Omental fat pad (tissue), 4 donors: ENCODE measurements around the gene ZNF805. TPM values are rescaled to one million over a fixed set of nuclear protein-coding genes. Genes with fewer than 3 reads are reported as not detected.
A peak's percentile ranks its signal among the peaks of the same experiment; 100 is the strongest.
"Not testable (repeated sequence)": the region's sequence is repeated elsewhere in the genome, so short reads cannot be mapped to it uniquely, and the experiment has no call there.

Experiments
- ATAC-seq: fragments of 150-250 bp; one replicate; pipeline ENCODE4 v1.9.1; 2016; ENCODE audit warnings: mild to moderate bottlenecking, moderate library complexity; ENCODE audit not compliant: low FRiP score
- DNase-seq: peaks from one replicate; pipeline ENCODE4 v3.0.0-alpha.2; 2019; ENCODE audit warnings: low spot score
- total RNA-seq, 4 donors: library from RNA; depleted of rRNA; stranded (reverse); fragments of >200 nt; gene quantifications; one replicate each; pipeline ENCODE4 v1.1.0, GENCODE V29; 2016
- TF ChIP-seq, protein P1 (sequence below), 3 donors: fragments of 450-650 bp; IDR thresholded peaks; one replicate each; pipeline ENCODE4 v1.5.1; 2016 to 2017; ENCODE audit warnings: antibody characterized with exemption in 3 of 3, mild to moderate bottlenecking in 3 of 3, moderate library complexity in 2 of 3

Gene ZNF805
- total RNA-seq, 4 donors from 2014 or later = 14.8 to 21.6 (median 19.4) TPM

DNA sequence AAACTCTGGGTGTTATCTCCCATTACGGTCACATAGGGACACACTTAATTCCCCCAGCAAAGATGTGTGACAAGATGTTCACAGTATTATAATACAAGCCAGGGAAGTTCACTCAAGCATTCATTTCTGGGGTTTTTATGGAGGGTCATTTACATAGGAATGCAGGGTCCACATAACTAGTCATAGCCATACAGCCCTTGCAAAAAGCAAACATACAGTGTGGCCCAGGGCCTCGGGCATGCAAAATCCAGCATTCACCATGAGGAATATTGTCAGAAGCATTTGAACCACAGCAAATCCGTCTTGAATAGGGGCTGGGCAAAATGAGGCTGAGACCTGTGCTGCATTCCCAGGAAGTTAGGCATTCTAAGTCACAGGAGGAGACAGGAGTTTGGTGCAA lies 26.9 kb downstream of the ZNF805 start:
- TF ChIP-seq, protein P1, sequence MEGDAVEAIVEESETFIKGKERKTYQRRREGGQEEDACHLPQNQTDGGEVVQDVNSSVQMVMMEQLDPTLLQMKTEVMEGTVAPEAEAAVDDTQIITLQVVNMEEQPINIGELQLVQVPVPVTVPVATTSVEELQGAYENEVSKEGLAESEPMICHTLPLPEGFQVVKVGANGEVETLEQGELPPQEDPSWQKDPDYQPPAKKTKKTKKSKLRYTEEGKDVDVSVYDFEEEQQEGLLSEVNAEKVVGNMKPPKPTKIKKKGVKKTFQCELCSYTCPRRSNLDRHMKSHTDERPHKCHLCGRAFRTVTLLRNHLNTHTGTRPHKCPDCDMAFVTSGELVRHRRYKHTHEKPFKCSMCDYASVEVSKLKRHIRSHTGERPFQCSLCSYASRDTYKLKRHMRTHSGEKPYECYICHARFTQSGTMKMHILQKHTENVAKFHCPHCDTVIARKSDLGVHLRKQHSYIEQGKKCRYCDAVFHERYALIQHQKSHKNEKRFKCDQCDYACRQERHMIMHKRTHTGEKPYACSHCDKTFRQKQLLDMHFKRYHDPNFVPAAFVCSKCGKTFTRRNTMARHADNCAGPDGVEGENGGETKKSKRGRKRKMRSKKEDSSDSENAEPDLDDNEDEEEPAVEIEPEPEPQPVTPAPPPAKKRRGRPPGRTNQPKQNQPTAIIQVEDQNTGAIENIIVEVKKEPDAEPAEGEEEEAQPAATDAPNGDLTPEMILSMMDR (IDR thresholded peaks at IDR 0.05) = no peak
- no peak for DNase-seq
- ATAC-seq = no peak

DNA sequence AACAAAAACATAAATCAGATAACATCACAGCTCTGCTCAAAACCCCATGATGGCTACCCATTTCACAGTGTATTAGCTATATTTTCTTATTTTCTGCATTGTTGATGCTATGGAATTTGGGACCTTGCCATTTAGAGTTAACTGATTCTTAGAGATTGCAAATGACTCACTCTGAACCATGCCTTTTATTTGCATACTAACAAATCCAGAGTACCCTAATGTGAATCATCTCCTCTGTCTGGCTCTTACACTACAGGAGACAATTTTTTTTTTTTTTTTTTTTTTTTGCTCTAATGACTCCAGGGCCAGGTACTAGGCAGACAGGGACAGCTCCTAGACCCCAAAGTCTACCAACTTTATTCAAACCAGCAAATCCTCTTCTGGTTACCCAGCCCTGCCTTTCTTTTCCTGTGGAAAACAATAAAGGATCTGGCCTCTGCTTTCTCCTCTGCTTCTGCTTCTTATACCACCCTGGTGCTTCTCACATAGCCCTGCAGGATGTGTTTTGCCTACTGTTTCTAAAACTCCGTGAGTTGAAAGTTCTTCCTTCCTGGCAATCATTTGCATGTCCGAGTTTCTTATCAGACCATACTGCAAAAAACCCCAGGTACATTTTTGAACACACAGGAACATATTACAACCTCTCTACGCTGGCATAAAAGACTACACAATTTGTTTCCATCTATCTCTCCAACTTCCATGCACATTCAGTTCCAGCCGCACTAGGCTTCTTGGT lies 29.3 kb downstream of the ZNF805 start:
- ATAC-seq = no peak

DNA sequence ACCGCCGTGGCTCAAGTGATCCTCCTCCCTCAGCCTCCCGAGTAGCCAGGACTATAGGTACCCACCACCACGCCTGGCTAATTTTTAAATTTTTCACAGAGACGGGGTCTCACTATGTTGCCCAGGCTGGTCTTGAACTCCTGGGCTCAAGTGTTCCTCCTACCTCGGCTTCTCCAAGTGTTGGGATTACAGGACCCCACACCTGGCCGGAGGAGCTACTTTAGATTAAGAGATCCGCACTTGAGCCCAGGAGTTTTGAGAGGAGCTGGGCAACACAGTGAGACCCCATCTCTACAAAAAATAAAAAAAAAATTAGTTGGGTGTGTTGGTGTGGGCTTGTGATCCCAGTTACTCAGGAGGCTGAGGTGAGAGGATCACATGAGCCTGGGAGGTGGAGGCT lies 30.8 kb downstream of the ZNF805 start:
- ATAC-seq (no peak), DNase-seq (no peak)
- TF ChIP-seq, protein P1 (IDR thresholded peaks at IDR 0.05) = no peak

More for the DNA sequence above, 29.3 kb downstream of the ZNF805 start:
- DNase-seq = no peak
- TF ChIP-seq, protein P1 (IDR thresholded peaks at IDR 0.05) = no peak

DNA sequence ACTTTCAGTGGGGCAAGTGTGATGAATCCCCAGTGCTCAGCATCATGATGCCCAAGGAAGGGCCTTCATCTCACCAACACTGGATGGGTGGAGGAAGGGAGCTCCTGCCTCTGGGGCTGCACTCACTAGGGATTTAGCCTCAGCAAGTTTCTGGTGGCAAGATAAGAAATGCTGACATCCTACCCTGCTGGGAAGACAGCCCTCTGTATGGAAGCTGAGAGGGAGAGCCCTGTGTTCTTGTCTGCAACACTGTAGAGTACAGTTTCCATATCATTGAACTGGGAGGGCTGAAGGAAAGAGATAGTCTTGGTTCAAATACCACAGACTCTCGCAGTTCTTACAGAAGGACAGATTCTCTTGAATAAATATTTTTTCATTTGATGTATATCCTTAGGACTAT lies 32.6 kb downstream of the ZNF805 start:
- ATAC-seq (no peak), DNase-seq (no peak)
- TF ChIP-seq, protein P1 (IDR thresholded peaks at IDR 0.05) = no peak

DNA sequence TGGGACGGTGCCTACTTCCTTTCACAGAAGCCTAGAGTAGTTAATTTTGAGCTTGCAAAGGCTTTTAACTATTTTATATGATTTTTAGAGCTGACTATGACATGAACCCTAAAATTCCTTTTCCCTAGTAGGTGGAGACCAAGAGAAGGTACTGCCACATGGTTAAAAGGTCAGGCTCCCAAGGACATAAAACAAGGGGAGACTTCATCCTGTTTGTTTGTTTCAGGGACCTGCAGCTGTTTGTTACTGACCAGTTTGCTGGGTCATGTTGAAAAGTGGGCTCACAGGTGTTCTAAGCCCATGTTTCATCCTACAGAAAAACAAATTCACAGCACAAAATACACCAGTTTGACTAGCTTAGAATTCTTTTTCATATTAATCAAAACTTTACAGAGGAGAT lies 36.0 kb downstream of the ZNF805 start:
- TF ChIP-seq, protein P1 (IDR thresholded peaks at IDR 0.05) = no peak
- DNase-seq = no peak
- ATAC-seq = no peak

DNA sequence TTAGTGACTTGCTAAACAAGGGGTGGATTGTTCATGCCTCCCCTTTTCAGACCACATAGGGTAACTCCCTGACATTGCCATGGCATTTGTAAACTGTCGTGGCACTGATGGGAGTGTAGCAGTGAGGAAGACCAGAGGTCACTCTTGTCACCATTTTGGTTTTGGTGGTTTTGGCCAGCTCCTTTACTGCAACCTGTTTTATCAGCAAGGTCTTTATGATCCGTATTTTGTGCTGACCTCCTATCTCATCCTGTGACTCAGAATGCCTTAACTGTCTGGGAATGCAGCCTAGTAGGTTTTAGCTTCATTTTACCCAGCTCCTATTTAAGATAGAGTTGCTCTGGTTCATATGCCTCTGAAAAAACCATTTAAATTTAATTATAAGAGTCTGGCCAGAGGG lies 38.0 kb downstream of the ZNF805 start:
- not testable (repeated sequence) for ATAC-seq, DNase-seq

DNA sequence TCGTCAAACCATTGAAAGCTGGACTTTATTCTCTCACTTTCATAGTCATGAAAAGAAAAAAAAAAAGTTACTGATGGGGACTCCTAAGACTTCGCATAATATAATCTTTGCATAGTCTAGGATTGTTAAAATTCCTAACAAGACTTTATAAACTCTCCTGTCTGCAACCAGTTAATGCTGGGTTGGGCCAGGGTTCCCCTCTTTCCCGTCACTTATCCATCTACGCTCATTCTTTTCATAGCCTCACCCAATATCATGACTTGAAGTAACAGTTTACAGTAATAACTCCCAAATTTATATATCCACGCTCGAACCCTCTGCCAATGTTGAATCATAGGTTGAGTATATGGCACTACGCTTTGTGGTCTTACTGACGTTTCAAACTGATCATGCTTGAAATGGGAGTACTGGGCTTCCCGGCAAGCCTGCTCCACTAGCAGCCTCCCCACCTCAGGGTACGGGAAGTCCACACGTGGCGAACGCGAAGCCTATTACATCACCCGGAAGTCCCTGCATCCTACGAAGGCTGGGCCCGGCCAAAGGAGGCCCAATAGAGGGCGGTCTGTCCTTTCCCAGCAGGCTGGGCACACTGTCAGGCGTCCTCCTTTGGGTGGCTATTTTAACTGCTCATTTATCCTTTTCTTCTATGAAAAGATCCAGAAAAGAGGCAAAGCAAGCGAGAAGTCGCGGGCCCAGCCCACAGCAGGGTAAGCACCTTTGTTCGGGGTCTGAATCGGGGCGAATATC lies 39.2 kb downstream of the ZNF805 start:
- TF ChIP-seq, protein P1 (IDR thresholded peaks at IDR 0.05) = no peak
- DNase-seq = peak; percentile 82
- ATAC-seq = peak; percentile 97
